Liver (tissue), 9 donors: ENCODE data around the gene PDPN. TPM values are rescaled to one million over a fixed set of nuclear protein-coding genes. Genes with fewer than 3 reads are reported as not detected.

Experiments used
- DNase-seq: peaks from one replicate; pipeline ENCODE4 v3.0.0-alpha.2; 2017; ENCODE audit warnings: low spot score
- H3K27ac ChIP-seq, 2 donors: one replicate each; pipeline ENCODE4 v1.7.0; 2013; ENCODE audit warnings: inconsistent platforms in 2 of 2, low read length in 2 of 2, control low read depth in 1 of 2, low read depth in 1 of 2, mild to moderate bottlenecking in 1 of 2
- H3K27me3 ChIP-seq, 4 donors: one replicate each; pipeline versions ENCODE4 v1.6.1 to v1.7.0; 2013; ENCODE audit warnings: low read length in 3 of 4, inconsistent platforms in 1 of 4, mild to moderate bottlenecking in 1 of 4, moderate library complexity in 1 of 4; ENCODE audit not compliant: control insufficient read depth in 4 of 4, insufficient read depth in 4 of 4
- H3K36me3 ChIP-seq, 4 donors: one replicate each; pipeline versions ENCODE4 v1.6.1 to v1.7.0; 2013; ENCODE audit warnings: low read length in 3 of 4, mild to moderate bottlenecking in 3 of 4, low read depth in 1 of 4, moderate library complexity in 1 of 4; ENCODE audit not compliant: control insufficient read depth in 4 of 4, insufficient read depth in 3 of 4
- H3K4me1 ChIP-seq, 4 donors: one replicate each; pipeline versions ENCODE4 v1.6.1 to v1.7.0; 2013; ENCODE audit warnings: low read length in 3 of 4, mild to moderate bottlenecking in 3 of 4, moderate library complexity in 1 of 4; ENCODE audit not compliant: control insufficient read depth in 4 of 4, insufficient read depth in 4 of 4
- H3K4me3 ChIP-seq, 3 donors: one replicate each; pipeline versions ENCODE4 v1.6.1 to v1.7.0; 2013; ENCODE audit warnings: low read length in 3 of 3, control low read depth in 1 of 3, low read depth in 1 of 3, mild to moderate bottlenecking in 1 of 3
- H3K9ac ChIP-seq, 2 donors: one replicate each; pipeline ENCODE4 v1.7.0; 2013; ENCODE audit warnings: low read length in 2 of 2, mild to moderate bottlenecking in 2 of 2, moderate library complexity in 2 of 2, control low read depth in 1 of 2, low read depth in 1 of 2
- H3K9me3 ChIP-seq, 4 donors: one replicate each; pipeline versions ENCODE4 v1.6.1 to v1.7.0; 2013; ENCODE audit warnings: low read length in 3 of 4; ENCODE audit not compliant: control insufficient read depth in 4 of 4
- EGR1 ChIP-seq, 2 donors: IDR thresholded peaks; 2 replicates each; pipeline ENCODE4 v1.6.1; 2016 to 2018; ENCODE audit warnings: antibody characterized with exemption in 2 of 2, low read depth in 2 of 2
- FOXA1 ChIP-seq: IDR thresholded peaks from 2 replicates; pipeline ENCODE4 v1.6.1; 2016; ENCODE audit warnings: antibody characterized with exemption
- FOXA2 ChIP-seq: IDR thresholded peaks from 2 replicates; pipeline ENCODE4 v1.6.1; 2016; ENCODE audit warnings: antibody characterized with exemption
- GABPA ChIP-seq, 2 donors: IDR thresholded peaks in 1 of 2; conservative IDR thresholded peaks in 1 of 2; 2 replicates each; pipeline ENCODE4 v1.6.1; 2016; ENCODE audit warnings: antibody characterized with exemption in 2 of 2, mild to moderate bottlenecking in 1 of 2, moderate library complexity in 1 of 2
- HNF4A ChIP-seq, 2 donors: conservative IDR thresholded peaks; 2 replicates each; pipeline ENCODE4 v1.6.1; 2016; ENCODE audit warnings: antibody characterized with exemption in 2 of 2, mild to moderate bottlenecking in 2 of 2
- HNF4G ChIP-seq: IDR thresholded peaks from 2 replicates; pipeline ENCODE4 v1.6.1; 2016; ENCODE audit warnings: antibody characterized with exemption
- JUND ChIP-seq, 2 donors: IDR thresholded peaks; 2 replicates each; pipeline ENCODE4 v1.6.1; 2016; ENCODE audit warnings: antibody characterized with exemption in 2 of 2
- NR2F2 ChIP-seq: IDR thresholded peaks from 2 replicates; pipeline ENCODE4 v1.6.1; 2016; ENCODE audit warnings: antibody characterized with exemption
- RAD21 ChIP-seq, 2 donors: IDR thresholded peaks; 2 replicates each; pipeline ENCODE4 v1.6.1; 2016; ENCODE audit warnings: antibody characterized with exemption in 2 of 2, mild to moderate bottlenecking in 2 of 2
- RXRA ChIP-seq, 2 donors: IDR thresholded peaks; 2 replicates each; pipeline ENCODE4 v1.6.1; 2017 to 2018; ENCODE audit warnings: antibody characterized with exemption in 2 of 2, mild to moderate bottlenecking in 1 of 2
- SP1 ChIP-seq: IDR thresholded peaks from 2 replicates; pipeline ENCODE4 v1.6.1; 2018; ENCODE audit warnings: antibody characterized with exemption, mild to moderate bottlenecking
- TAF1 ChIP-seq: conservative IDR thresholded peaks from 2 replicates; pipeline ENCODE4 v1.6.1; 2016; ENCODE audit warnings: antibody characterized with exemption, mild to moderate bottlenecking
- YY1 ChIP-seq: IDR thresholded peaks from 2 replicates; pipeline ENCODE4 v1.6.1; 2016; ENCODE audit warnings: antibody characterized with exemption, mild to moderate bottlenecking
- WGBS: extraction: QIAGEN DNeasy Blood & Tissue Kit; methylation state at CpG from one replicate; pipeline ENCODE4 v1.1.7; 2013; 5-methylcytosine and 5-hydroxymethylcytosine counted together
- polyA plus RNA-seq, 2 donors: library from polyadenylated mRNA; stranded (reverse) in 1 of 2; unstranded in 1 of 2; fragments of 200-250 nt in 1 of 2; fragments of >200 nt in 1 of 2; fragmentation: Nextera tagmentation in 1 of 2; extraction: Ambion mirVana in 1 of 2; gene quantifications; one replicate each; pipeline versions ENCODE4 v1.2.1 to v1.2.3, GENCODE V29; 2013 to 2015
- total RNA-seq, 2 donors: library from RNA; depleted of rRNA; stranded (reverse); fragments of >200 nt; gene quantifications; one replicate each; pipeline ENCODE4 v1.2.3, GENCODE V29; 2014
- TF ChIP-seq, protein P1 (sequence below): IDR thresholded peaks from 2 replicates; pipeline ENCODE4 v1.6.1; 2016; ENCODE audit warnings: antibody characterized with exemption
- TF ChIP-seq, protein P2 (sequence below): IDR thresholded peaks from 2 replicates; pipeline ENCODE4 v1.6.1; 2016; ENCODE audit warnings: antibody characterized with exemption, mild to moderate bottlenecking
- TF ChIP-seq, protein P3 (sequence below): IDR thresholded peaks from 2 replicates; pipeline ENCODE4 v1.6.1; 2016; ENCODE audit warnings: antibody characterized with exemption
- TF ChIP-seq, protein P4 (sequence below): fragments of 150-350 bp; IDR thresholded peaks from 2 replicates; pipeline ENCODE4 v1.5.1; 2017; ENCODE audit warnings: improper control_type of control experiment, low read depth, low read length; ENCODE audit not compliant: missing input control
- TF ChIP-seq, protein P5 (sequence below): IDR thresholded peaks from 2 replicates; pipeline ENCODE4 v1.6.1; 2016; ENCODE audit warnings: antibody characterized with exemption
- donor health status: healthy.
- donor health status: healthy.
- donor health status: healthy.
- donor health status: healthy.
- donor health status: healthy.

The PDPN gene
- total and polyA plus RNA-seq, 4 donors, result 0.09 to 0.31 (median 0.21) TPM

DNA sequence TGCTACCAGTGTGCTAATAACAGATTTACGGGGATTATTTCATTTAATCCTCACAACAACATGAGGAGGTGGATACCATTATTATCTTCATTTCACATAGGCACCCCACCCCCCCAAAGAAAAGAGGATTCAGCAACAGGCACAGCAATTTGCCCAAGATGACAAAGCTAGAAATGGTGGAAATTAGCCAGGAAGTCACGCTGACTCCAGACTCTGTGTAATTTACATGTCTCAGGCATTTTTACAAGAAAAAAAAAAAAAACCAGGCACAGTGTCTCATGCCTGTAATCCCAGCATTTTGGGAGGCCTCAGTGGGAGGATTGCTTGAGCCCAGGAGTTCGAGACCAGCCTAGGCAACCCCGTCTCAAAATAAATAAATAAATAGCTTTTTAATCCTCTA is 78.9 kb downstream of the PDPN start:
- Histone ChIP-seq H3K9ac (no peak overlapping the region), H3K27ac (no peak overlapping the region), H3K4me1 (no peaks in the 10 kb centered on the region), H3K4me3 (no peak overlapping the region), H3K27me3 (no peaks in the 10 kb centered on the region), H3K36me3 (no peaks in the 10 kb centered on the region), H3K9me3 (no peaks in the 10 kb centered on the region)
- no peak for DNase-seq
- no peak for TF ChIP-seq NR2F2
- TF ChIP-seq HNF4G, result no peak
- TF ChIP-seq GABPA (IDR thresholded peaks at IDR 0.05 in 1 of 2, conservative IDR thresholded peaks at IDR 0.05 in 1 of 2), result no peak
- no peak for TF ChIP-seq FOXA1
- TF ChIP-seq, protein P1, sequence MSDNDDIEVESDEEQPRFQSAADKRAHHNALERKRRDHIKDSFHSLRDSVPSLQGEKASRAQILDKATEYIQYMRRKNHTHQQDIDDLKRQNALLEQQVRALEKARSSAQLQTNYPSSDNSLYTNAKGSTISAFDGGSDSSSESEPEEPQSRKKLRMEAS, result no peak
- TF ChIP-seq TAF1, result no peak
- TF ChIP-seq, protein P2, sequence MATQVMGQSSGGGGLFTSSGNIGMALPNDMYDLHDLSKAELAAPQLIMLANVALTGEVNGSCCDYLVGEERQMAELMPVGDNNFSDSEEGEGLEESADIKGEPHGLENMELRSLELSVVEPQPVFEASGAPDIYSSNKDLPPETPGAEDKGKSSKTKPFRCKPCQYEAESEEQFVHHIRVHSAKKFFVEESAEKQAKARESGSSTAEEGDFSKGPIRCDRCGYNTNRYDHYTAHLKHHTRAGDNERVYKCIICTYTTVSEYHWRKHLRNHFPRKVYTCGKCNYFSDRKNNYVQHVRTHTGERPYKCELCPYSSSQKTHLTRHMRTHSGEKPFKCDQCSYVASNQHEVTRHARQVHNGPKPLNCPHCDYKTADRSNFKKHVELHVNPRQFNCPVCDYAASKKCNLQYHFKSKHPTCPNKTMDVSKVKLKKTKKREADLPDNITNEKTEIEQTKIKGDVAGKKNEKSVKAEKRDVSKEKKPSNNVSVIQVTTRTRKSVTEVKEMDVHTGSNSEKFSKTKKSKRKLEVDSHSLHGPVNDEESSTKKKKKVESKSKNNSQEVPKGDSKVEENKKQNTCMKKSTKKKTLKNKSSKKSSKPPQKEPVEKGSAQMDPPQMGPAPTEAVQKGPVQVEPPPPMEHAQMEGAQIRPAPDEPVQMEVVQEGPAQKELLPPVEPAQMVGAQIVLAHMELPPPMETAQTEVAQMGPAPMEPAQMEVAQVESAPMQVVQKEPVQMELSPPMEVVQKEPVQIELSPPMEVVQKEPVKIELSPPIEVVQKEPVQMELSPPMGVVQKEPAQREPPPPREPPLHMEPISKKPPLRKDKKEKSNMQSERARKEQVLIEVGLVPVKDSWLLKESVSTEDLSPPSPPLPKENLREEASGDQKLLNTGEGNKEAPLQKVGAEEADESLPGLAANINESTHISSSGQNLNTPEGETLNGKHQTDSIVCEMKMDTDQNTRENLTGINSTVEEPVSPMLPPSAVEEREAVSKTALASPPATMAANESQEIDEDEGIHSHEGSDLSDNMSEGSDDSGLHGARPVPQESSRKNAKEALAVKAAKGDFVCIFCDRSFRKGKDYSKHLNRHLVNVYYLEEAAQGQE, result no peak
- TF ChIP-seq, protein P3, sequence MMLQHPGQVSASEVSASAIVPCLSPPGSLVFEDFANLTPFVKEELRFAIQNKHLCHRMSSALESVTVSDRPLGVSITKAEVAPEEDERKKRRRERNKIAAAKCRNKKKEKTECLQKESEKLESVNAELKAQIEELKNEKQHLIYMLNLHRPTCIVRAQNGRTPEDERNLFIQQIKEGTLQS, result no peak
- TF ChIP-seq, protein P4, sequence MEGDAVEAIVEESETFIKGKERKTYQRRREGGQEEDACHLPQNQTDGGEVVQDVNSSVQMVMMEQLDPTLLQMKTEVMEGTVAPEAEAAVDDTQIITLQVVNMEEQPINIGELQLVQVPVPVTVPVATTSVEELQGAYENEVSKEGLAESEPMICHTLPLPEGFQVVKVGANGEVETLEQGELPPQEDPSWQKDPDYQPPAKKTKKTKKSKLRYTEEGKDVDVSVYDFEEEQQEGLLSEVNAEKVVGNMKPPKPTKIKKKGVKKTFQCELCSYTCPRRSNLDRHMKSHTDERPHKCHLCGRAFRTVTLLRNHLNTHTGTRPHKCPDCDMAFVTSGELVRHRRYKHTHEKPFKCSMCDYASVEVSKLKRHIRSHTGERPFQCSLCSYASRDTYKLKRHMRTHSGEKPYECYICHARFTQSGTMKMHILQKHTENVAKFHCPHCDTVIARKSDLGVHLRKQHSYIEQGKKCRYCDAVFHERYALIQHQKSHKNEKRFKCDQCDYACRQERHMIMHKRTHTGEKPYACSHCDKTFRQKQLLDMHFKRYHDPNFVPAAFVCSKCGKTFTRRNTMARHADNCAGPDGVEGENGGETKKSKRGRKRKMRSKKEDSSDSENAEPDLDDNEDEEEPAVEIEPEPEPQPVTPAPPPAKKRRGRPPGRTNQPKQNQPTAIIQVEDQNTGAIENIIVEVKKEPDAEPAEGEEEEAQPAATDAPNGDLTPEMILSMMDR, result no peak
- no peak for TF ChIP-seq EGR1 (IDR thresholded peaks at IDR 0.05; ENCODE audit: low read depth in 2 of 2)
- no peak for TF ChIP-seq HNF4A (conservative IDR thresholded peaks at IDR 0.05)
- TF ChIP-seq RXRA (IDR thresholded peaks at IDR 0.05), result no peak
- TF ChIP-seq FOXA2, result no peak
- TF ChIP-seq SP1, result no peak
- no peak for TF ChIP-seq RAD21 (IDR thresholded peaks at IDR 0.05)
- TF ChIP-seq JUND (IDR thresholded peaks at IDR 0.05), result no peak
- TF ChIP-seq, protein P5, sequence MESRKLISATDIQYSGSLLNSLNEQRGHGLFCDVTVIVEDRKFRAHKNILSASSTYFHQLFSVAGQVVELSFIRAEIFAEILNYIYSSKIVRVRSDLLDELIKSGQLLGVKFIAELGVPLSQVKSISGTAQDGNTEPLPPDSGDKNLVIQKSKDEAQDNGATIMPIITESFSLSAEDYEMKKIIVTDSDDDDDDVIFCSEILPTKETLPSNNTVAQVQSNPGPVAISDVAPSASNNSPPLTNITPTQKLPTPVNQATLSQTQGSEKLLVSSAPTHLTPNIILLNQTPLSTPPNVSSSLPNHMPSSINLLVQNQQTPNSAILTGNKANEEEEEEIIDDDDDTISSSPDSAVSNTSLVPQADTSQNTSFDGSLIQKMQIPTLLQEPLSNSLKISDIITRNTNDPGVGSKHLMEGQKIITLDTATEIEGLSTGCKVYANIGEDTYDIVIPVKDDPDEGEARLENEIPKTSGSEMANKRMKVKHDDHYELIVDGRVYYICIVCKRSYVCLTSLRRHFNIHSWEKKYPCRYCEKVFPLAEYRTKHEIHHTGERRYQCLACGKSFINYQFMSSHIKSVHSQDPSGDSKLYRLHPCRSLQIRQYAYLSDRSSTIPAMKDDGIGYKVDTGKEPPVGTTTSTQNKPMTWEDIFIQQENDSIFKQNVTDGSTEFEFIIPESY, result no peak
- 75% methylated on average over 4 of the region's 4 CpGs for WGBS

DNA sequence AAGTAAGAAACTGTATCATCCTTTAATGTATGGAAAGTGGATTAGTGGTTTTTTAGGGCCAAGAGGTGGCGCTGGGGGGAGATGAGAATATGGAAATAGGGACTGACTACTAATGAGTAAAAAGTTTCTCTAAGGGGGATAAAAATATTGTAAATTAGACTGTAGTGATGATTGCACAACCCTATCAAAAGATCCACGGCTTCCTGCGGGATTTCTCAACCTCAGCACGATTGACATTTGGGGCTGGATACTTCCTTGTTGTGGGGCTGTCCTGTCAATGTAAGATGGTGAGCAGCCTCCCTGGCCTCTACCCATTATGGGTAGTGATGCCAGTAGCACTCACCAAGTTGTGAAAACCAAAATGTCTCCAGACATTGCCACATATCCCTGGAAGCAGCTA is 80.3 kb downstream of the PDPN start:
- Histone ChIP-seq H3K27ac (no peak overlapping the region), H3K9ac (no peak overlapping the region), H3K4me1 (no peaks in the 10 kb centered on the region), H3K27me3 (no peaks in the 10 kb centered on the region), H3K4me3 (no peak overlapping the region), H3K9me3 (no peaks in the 10 kb centered on the region), H3K36me3 (no peaks in the 10 kb centered on the region)
- DNase-seq, result no peak
- WGBS, result 39% methylated on average over 4 of the region's 4 CpGs
- TF ChIP-seq, protein P4, result no peak
- TF ChIP-seq, protein P5, result no peak
- TF ChIP-seq SP1 (no peak), RAD21 (IDR thresholded peaks at IDR 0.05) (no peak), RXRA (IDR thresholded peaks at IDR 0.05) (no peak), FOXA1 (no peak), GABPA (IDR thresholded peaks at IDR 0.05 in 1 of 2, conservative IDR thresholded peaks at IDR 0.05 in 1 of 2) (no peak), HNF4A (conservative IDR thresholded peaks at IDR 0.05) (no peak), FOXA2 (no peak), EGR1 (IDR thresholded peaks at IDR 0.05; ENCODE audit: low read depth in 2 of 2) (no peak), JUND (IDR thresholded peaks at IDR 0.05) (no peak), YY1 (no peak)
- TF ChIP-seq, protein P1, result no peak
- TF ChIP-seq, protein P3, result no peak
